Measurements from ENCODE around the gene FGF22. TPM values are rescaled to one million over a fixed set of nuclear protein-coding genes. Genes with fewer than 3 reads are reported as not detected.

Gene FGF22
- total RNA-seq, 3 donors from 2014 or later = 0.33 to 0.48 TPM; not detected in 1

GRCh38 chr19:652467-653389 lies 13.0 kb downstream of the FGF22 start:
- TF ChIP-seq CTCF (IDR thresholded peaks at IDR 0.05) (no peak), POLR2AphosphoS5 (IDR thresholded peaks at IDR 0.05) (no peak), POLR2A (IDR thresholded peaks at IDR 0.05) (no peak)
- Histone ChIP-seq H3K4me3 (no peak overlapping the region), H3K27me3 (no peaks in the 10 kb centered on the region), H3K4me1 (no peaks in the 10 kb centered on the region), H3K9me3 (no peaks in the 10 kb centered on the region), H3K36me3 (no peaks in the 10 kb centered on the region), H3K27ac (no peak overlapping the region)
- no peak for DNase-seq (ENCODE audit: low spot score in 2 of 2)
- intact Hi-C loops (cut with DNase I; ENCODE audit: low total_unique reads) = no loop called here

- intact Hi-C loops (cut with DNase I; ENCODE audit: low total_unique reads) = no loop called here
- no peak for TF ChIP-seq CTCF (IDR thresholded peaks at IDR 0.05)
- TF ChIP-seq POLR2AphosphoS5 (IDR thresholded peaks at IDR 0.05) = no peak
- no peak for TF ChIP-seq POLR2A (IDR thresholded peaks at IDR 0.05)
- no peak overlapping the region for H3K4me3 ChIP-seq
- peaks cover 0 to 6% of the 10 kb centered on the region in 2 donors for H3K4me1 ChIP-seq
- DNase-seq (ENCODE audit: low spot score in 2 of 2) = no peak
- H3K27ac ChIP-seq = no peak overlapping the region
- H3K27me3 ChIP-seq = no peaks in the 10 kb centered on the region
- no peaks in the 10 kb centered on the region for H3K36me3 ChIP-seq
- H3K9me3 ChIP-seq = no peaks in the 10 kb centered on the region
Measured at GRCh38 chr19:653425-653824, 13.7 kb downstream of the FGF22 start.

GRCh38 chr19:655691-656090 lies 16.0 kb downstream of the FGF22 start:
- DNase-seq (ENCODE audit: low spot score in 2 of 2) = no peak
- no peak overlapping the region for H3K27ac ChIP-seq
- no peaks in the 10 kb centered on the region for H3K36me3 ChIP-seq
- H3K4me3 ChIP-seq = no peak overlapping the region
- intact Hi-C loops (cut with DNase I; ENCODE audit: low total_unique reads) = no loop called here
- peaks cover 9 to 15% of the 10 kb centered on the region in 2 donors for H3K4me1 ChIP-seq
- H3K9me3 ChIP-seq = no peaks in the 10 kb centered on the region
- H3K27me3 ChIP-seq = no peaks in the 10 kb centered on the region
- no peak for TF ChIP-seq POLR2AphosphoS5 (IDR thresholded peaks at IDR 0.05)
- no peak for TF ChIP-seq CTCF (IDR thresholded peaks at IDR 0.05)
- no peak for TF ChIP-seq POLR2A (IDR thresholded peaks at IDR 0.05)

GRCh38 chr19:656751-657559 lies 17.3 kb downstream of the FGF22 start:
- no peaks in the 10 kb centered on the region for H3K27me3 ChIP-seq
- H3K9me3 ChIP-seq = no peaks in the 10 kb centered on the region
- intact Hi-C loops (cut with DNase I; ENCODE audit: low total_unique reads) = no loop called here
- H3K27ac ChIP-seq = no peak overlapping the region
- no peak for DNase-seq (ENCODE audit: low spot score in 2 of 2)
- peaks cover 12 to 22% of the 10 kb centered on the region in 2 donors for H3K4me1 ChIP-seq
- no peak overlapping the region for H3K4me3 ChIP-seq
- H3K36me3 ChIP-seq = no peaks in the 10 kb centered on the region
- TF ChIP-seq POLR2A (IDR thresholded peaks at IDR 0.05) (no peak), CTCF (IDR thresholded peaks at IDR 0.05) (no peak), POLR2AphosphoS5 (IDR thresholded peaks at IDR 0.05) (no peak)

- H3K36me3 ChIP-seq = no peaks in the 10 kb centered on the region
- TF ChIP-seq CTCF (IDR thresholded peaks at IDR 0.05) (no peak), POLR2AphosphoS5 (IDR thresholded peaks at IDR 0.05) (no peak), POLR2A (IDR thresholded peaks at IDR 0.05) (no peak)
- H3K4me1 ChIP-seq = peaks cover 12 to 22% of the 10 kb centered on the region in 2 donors
- no peaks in the 10 kb centered on the region for H3K9me3 ChIP-seq
- no peak overlapping the region for H3K4me3 ChIP-seq
- intact Hi-C loops (cut with DNase I; ENCODE audit: low total_unique reads) = no loop called here
- no peak for DNase-seq (ENCODE audit: low spot score in 2 of 2)
- H3K27me3 ChIP-seq = no peaks in the 10 kb centered on the region
- no peak overlapping the region for H3K27ac ChIP-seq
Measured at GRCh38 chr19:657611-658010, 17.9 kb downstream of the FGF22 start.

All from breast epithelium (tissue), 4 donors.